HG02588 (cell line): ENCODE data around the gene CUL4A.
"Not testable (repeated sequence)": the region's sequence is repeated elsewhere in the genome, so short reads cannot be mapped to it uniquely, and the experiment has no call there.

Source experiments
- ATAC-seq: cut with Tn5 transposase; IDR thresholded peaks from one replicate; pipeline ENCODE4 v1.9.1; 2021; ENCODE audit warnings: mild to moderate bottlenecking, moderate library complexity; ENCODE audit not compliant: unreplicated experiment

The CUL4A gene

DNA sequence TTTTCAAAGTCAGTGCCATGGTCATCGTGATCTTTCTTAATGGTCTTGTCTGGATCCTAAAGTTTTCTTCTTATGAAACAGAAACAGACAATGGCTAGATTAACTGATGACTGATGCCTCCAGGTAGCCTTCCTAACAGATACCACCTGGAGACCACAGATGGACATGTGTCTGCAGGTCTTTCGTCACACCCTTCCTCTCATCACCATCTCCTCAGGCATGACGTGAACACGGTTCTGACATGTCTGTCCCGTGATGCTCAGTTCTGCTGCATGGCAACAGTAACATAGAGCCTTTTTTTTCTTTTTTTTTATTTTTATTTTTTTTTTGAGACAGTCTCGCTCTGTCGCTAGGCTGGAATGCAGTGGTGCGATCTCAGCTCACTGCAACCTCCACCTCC lies 74.5 kb downstream of the CUL4A start:
- ATAC-seq = no peak

DNA sequence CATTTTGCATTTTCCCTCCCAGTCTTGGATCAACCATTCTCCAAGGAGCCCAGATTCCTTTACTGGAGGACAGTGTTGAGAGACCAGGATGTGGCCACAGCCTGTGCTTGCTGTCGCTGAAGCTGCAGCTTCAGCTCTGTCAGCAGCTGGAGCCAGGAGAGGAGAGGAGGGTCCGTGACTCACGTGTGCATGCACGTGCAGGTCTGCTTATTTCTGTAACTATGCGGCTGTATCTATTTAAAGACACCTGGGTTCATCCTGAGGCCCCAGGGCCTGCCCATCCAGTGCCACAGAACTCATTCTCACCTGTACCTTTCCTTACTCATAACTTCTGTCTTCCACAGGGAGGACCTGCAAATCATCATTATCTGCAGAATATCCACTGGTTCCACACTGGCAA lies 79.5 kb downstream of the CUL4A start:
- ATAC-seq = no peak

DNA sequence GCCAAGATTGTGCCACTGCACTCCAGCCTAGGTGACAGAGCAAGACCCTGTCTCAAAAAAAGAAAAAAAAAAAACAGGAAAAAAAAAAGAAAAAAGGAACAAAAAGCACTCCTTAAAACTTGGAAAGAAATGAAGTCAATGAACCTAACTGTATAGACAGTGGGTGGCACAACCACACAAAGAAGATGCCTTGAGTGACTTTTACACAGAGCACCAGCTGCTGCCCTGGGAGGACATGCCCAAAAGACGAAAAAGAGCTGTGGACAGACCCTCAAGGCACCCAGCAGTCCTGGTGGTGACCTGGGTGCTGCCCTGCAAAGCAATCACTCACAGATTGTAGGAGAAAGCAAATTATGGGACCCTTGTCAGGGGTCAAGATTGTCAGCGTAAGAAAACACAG lies 81.7 kb downstream of the CUL4A start:
- no peak for ATAC-seq

DNA sequence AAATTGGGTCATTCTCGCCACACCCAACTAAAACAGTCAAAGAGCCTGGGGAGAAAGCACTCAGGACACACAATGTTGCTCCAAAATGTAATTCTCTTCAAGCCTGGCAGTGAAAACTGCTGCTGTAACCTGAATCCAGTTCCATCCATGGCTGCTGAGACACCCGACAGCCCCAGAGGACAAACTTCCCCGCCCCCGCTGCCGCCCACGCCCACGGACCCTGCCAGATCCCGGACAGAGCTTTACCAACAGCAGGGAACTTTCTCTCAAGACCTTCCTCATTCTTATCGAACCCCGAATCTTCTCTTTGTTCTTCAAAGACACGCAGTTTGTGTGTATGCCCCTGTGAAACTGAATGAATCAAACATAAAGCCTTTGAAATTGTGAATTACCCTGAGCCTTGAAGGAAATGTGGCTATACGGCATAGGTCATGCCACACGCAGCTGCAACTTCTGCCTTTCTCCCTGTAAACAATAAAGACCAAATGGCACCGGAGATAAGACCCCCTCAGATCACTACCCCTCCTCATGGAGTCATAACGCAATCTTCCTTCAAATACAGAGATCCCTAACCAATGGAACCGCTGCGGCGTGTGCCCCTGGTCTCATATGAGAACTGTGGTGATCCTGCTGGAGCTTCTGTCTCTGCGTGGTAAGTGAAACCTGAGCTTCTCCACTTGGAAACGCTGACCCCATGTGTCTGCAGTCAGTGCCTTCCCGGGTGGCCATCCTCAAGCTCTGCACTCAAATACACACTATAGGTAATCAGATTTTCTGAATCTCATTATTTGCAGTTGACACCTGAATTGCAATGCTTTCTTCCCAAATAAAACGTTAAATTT lies 82.8 kb downstream of the CUL4A start:
- no peak for ATAC-seq

DNA sequence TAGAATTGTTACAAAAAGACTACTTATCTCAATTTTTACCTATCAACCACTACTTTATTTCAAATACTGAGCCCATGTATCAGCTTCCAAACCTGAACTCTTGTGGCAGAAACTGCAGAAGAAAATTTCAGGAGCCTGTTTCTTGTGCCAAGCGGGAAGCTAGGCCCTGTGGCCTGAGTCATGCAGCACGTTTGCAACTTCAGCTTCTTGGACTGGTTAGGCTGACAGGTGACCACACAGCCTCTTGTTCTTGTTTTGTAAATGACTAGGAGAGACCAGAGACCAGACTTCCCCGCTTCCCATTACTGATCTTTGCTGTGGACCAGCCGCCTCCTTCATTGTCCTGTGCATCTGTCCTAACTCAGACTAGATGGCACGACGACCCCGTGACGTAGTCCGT lies 84.3 kb downstream of the CUL4A start:
- ATAC-seq = no peak

DNA sequence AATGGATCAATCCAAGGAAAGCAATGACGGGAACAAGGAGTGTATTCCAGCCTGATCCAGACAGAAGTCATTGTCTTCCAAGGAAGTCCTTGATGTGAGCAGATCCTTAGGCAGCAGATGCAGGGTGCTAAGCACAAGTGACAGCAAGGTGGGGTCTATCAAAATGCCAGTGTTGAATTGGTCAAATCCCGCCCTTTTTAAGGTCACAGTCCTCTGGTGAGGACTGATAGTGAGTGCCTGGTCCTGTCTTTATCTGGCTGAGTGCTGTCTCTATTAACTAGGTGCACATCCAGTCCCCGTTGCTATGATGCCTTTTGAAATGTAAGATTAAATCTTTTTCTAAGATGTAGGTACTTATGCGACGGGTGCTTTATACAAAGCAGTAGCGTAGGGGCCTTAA lies 86.4 kb downstream of the CUL4A start:
- ATAC-seq = no peak

DNA sequence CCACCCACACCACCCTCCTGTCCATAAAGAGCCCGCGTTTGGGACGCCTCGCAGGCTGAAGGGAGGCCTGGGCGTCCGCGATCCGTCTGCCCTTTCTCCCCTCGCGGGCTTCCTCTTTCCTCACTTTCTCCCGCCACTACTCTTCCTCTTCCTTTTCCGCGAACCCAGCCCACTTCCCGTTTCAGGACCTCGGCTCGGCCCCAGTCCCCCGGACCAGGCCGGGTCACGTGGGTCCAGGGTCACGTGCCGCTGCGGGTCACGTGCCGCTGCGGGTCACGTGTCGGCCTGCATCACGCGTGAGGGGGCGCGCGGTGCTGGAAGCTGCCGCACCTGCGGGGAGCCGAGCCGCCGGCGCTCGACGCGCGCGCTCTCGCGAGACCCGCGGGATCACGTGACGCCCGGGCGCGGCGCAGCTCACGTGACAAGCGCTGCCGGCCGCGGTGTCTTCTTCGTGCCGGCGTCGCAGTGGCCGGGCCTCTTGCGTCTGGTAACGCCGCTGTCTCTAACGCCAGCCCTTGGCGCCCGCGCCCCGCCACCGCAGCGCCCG lies 87.5 kb downstream of the CUL4A start, which contains the start of gene LAMP1:
Gene LAMP1 (plus strand): TSS at position 417 of the 547 bp plus-strand sequence. CDS start 196 bp downstream, outside the sequence.
- peak; percentile 82 for ATAC-seq

DNA sequence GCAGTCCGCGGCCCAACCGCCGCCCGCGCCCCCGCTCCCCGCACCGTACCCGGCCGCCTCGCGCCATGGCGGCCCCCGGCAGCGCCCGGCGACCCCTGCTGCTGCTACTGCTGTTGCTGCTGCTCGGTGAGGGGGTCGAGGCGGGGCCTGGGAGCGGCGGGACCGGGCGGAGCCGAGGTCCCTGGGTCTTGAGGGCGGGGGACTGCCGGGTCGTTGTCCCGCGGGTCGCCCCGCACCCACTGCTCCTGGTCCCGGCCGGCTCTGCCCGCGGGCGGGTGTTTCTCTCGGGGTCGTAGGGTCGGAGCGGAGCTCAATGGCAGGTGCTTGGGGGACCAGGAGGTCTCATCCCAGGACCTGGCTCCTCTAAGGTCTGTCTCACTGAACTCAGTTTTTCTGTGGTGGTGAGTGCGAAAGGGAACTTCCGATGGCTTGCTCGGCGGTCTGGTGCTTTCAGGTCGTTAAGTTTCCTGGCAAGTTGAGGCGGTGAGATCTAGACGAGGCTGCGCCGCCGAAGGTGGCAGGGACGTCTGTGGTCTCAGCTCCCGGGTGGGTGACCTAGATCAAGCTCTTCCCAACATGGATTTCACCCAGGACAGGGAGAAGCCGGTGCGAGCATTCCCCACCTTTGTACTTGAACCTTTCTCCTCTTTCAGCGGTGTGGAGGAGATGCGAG lies 88.1 kb downstream of the CUL4A start:
- ATAC-seq = peak; percentile 20

DNA sequence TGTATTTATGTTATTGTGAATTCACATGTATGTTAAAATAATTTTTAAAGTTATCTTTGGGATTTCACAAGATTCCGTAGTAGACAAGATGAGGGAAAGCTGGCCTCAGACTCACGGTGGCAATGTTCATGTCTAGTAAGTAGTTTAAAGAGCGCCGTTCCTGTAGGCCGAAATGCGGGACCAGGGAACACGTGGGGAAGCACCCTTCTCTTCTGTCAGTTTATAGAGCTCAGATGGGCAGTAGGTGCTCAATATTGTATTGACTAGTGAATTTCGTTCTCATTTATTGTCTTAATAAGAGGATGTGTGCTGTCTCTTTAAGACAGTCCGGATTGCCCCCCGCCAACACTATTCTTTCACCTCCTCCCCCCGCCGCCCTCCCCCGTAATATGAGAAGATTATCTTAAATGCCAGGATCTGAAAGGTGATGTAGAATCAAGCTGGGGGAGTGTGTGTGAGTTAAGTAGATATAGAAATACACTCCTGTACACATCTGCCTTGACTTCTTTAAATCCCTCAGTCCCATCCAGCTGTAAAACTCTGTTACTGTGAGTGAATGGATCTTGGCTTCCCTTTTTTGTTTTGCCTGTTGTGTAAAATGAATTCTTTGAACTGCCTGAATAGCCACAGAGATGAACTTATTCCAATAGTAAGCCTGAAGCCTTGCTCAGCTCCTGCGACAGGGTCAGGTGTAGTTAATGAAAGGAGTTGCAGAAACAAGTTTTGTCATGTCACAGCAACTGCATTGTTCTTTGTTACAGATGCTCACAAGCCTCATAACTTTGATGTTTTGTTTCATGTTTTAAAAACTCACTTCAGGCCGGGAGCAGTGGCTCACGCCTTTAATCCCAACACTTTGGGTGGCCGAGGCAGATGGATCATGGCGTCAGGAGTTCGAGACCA lies 88.9 kb downstream of the CUL4A start:
- no peak for ATAC-seq

DNA sequence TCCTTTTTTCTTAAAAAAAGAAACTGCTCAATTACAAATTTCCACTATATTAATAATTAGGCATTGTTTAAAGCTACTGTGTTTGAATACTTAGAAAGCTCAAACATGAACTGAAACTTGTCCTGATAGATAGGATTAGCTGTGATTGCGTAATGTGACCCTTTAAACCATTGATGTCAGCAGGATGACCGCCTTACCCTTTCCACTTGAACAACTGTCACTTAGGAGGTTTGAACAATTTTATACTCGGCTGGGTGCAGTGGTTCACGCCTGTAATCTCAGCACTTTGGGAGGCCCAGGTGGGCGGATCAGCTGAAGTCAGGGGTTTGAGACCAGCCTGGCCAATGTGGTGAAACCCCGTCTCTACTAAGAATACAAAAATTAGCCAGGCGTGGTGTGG lies 90.5 kb downstream of the CUL4A start:
- ATAC-seq = no peak

DNA sequence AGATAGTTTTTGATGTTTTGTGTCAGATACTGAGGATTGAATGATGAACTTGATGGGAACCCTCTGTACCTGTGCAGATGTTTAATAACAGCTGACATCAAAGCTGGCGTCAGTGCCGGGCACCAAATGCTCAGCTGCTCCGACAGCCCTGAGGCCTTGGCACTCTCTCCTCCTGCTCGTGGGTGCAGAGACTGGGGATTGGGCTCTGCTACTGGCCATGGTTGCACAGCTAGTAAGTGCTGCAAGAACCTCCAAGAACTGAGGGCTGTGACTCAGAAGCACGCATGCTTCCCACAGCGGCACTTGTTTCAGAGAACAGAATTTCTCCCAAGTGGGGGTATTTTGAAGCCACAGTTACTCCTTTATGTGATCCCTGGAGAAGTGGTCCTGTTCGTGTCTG lies 93.6 kb downstream of the CUL4A start:
- ATAC-seq = no peak

DNA sequence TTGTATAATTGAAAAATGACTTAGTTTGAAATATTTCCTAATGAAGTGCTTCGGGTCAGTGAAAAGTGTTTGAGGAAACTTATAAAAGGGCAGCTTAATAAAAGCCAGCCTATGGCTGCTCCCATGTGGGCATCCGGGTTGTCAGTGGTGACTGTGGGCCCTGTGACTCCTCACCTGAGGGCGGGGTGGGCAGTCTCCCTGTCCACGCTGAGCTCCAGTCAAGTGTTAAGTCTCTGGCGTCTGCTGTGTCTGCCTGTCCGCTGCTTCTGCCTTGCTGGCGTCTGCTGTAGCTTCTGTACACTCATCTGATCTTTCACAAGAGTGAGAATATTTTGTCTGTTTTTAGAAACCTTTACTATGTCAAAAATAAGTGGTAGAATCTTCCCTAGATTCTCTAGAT lies 94.7 kb downstream of the CUL4A start:
- no peak for ATAC-seq

DNA sequence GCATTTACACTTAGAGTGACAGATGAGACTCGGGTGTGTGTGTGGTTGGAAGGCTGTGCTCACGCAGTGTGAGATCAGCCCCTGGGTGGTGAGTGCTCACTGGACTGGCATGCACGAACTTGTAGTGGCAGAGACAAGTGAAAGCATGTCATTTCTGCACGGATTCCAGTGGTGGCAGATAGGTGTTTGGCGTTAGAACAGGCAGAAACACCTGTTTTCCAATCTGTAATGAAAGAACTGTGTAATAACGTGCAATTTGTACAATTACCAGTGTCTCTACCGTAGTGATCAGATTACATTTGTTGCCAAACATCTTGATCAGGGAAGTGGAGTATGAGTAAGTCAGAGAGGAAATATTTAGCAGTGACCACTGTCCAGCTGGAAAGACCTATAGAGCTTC lies 95.8 kb downstream of the CUL4A start:
- ATAC-seq = no peak

DNA sequence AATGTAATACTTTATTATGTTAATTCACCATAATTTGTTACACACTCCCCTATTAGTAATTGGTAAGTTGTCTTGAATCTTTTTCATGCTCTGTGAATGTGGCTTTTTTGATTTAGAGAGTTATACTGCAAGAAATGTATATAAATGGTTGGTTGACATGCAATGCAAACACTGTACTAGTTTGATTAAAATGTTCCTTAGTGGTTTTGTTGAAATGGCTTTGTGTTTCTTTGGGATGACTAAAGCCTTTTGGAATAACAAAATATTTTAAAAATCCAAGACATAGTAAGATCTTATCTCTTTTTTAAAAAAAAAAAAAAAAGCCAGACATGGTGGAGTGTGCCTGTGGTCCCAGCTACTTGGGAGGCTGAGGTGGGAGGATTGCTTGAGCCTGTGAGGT lies 98.1 kb downstream of the CUL4A start:
- ATAC-seq = no peak

DNA sequence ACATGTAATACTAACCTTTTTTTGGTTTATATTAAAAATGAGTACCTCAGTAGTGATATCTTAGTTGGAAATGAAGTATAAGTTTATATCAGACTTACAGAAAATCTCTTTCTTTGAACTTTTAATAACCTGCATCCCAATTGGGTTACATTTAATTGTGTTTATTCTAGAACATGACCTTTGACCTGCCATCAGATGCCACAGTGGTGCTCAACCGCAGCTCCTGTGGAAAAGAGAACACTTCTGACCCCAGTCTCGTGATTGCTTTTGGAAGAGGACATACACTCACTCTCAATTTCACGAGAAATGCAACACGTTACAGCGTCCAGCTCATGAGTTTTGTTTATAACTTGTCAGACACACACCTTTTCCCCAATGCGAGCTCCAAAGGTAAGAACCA lies 100.1 kb downstream of the CUL4A start:
- no peak for ATAC-seq

DNA sequence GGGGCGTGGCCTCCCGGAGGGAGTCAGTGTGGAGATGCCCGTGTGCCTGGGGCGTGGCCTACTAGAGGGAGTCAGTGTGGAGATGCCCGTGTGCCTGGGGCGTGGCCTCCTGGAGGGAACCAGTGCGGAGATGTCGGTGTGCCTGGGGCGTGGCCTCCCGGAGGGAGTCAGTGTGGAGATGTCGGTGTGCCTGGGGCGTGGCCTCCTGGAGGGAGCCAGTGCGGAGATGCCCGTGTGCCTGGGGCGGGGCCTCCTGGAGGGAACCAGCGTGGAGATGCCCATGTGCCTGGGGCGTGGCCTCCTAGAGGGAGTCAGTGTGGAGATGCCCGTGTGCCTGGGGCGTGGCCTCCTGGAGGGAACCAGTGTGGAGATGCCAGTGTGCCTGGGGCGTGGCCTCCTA lies 104.7 kb downstream of the CUL4A start:
- ATAC-seq = not testable (repeated sequence)

DNA sequence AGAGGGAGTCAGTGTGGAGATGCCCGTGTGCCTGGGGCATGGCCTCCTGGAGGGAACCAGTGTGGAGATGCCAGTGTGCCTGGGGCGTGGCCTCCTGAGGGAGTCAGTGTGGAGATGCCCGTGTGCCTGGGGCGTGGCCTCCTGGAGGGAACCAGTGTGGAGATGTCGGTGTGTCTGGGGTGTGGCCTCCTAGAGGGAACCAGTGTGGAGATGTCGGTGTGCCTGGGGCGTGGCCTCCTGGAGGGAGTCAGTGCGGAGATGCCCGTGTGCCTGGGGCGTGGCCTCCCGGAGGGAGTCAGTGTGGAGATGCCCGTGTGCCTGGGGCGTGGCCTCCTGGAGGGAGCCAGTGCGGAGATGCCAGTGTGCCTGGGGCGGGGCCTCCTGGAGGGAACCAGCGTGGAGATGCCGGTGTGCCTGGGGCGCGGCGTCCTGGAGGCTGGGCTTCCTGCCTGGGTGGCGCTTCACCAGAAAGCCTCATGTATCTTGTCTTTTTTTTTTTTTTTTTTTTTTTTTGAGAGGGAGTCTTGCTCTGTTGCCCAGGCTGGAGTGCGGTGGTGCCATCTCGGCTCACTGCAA lies 105.6 kb downstream of the CUL4A start:
- not testable (repeated sequence) for ATAC-seq

DNA sequence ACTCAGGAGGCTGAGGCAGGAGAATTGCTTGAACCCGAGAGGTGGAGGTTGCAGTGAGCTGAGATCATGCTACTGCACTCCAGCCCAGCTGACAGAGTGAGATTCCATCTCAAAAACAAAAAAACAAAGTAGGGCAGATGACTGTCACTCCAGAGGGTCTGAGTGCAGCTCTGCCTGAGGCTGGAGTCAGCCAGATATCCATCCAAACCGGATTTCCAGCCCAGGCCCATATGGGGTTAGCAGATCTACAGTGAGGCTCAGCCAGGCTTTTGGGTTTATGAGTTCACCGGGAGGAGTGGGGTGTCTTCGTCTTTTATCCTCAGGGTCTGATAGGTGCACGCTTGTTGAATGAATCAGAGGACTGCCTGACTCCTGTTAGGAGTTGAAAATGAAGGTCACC lies 106.6 kb downstream of the CUL4A start:
- ATAC-seq = no peak
